SK-N-MC (cell line): Measurements from ENCODE around the gene CAMTA1.

ENCODE experiments used
- EZH2 ChIP-seq: fragments of 200-600 bp; sonication (generic); IDR thresholded peaks from one replicate; pipeline ENCODE4 v1.6.1; 2017; ENCODE audit warnings: antibody characterized with exemption
- FOXP2 ChIP-seq: optimal IDR thresholded peaks from 2 replicates; pipeline ENCODE3; 2011; ENCODE audit warnings: mild to moderate bottlenecking, moderate library complexity; ENCODE audit not compliant: insufficient read depth; ENCODE audit errors: extremely low read length, control extremely low read depth
- POLR2AphosphoS5 ChIP-seq: IDR thresholded peaks from 2 replicates; pipeline ENCODE4 v1.6.1; 2012; ENCODE audit warnings: mild to moderate bottlenecking, low read depth, low read length, borderline replicate concordance

DNA sequence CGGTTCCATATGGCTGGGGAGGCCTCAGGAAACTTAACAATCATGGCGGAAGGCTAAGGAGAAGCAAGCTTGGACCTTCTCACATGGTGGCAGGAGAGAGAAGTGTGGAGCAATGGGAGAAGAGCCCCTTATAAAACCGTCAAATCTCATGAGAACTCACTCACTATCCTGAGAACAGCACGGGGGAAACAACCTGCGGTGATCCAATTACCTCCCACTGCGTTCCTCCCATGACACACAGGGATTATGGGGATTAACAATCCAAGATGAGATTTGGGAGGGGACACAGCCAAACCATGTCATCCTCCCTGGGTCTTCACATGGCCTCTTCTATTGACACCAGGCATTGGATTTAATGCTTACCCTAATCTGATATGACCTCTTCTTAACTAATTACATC is 530.7 kb downstream of the CAMTA1 start:
- TF ChIP-seq POLR2AphosphoS5 (no peak), EZH2 (no peak), FOXP2 (no peak)
